Measurements from ENCODE around the gene ADAT3.
"Not testable (repeated sequence)": the region's sequence is repeated elsewhere in the genome, so short reads cannot be mapped to it uniquely, and the experiment has no call there.

The ADAT3 gene

GRCh38 chr19:1867349-1867724 is 37.9 kb upstream of the ADAT3 start:
- DNase-seq, result no peak

- no peak for DNase-seq
These were observed 36.2 kb upstream of the ADAT3 start for GRCh38 chr19:1868971-1869370.

- DNase-seq, result no peak
These were observed 34.0 kb upstream of the ADAT3 start for GRCh38 chr19:1871140-1871597.

- no peak for DNase-seq
These were observed 33.6 kb upstream of the ADAT3 start for GRCh38 chr19:1871630-1872029.

GRCh38 chr19:1872807-1873523 is 32.2 kb upstream of the ADAT3 start:
- DNase-seq, result no peak

- DNase-seq, result peak; percentile 11
These were observed 31.4 kb upstream of the ADAT3 start for GRCh38 chr19:1873524-1874473.

GRCh38 chr19:1874554-1875185 is 30.5 kb upstream of the ADAT3 start:
- DNase-seq, result peak; percentile 80

GRCh38 chr19:1875265-1875645 is 29.9 kb upstream of the ADAT3 start:
- DNase-seq, result peak; percentile 42

- peak; percentile 96 for DNase-seq
These were observed 29.3 kb upstream of the ADAT3 start for GRCh38 chr19:1875646-1876495.

- not testable (repeated sequence) for DNase-seq
These were observed 28.5 kb upstream of the ADAT3 start for GRCh38 chr19:1876496-1877279.

GRCh38 chr19:1877280-1877660 is 27.9 kb upstream of the ADAT3 start:
- not testable (repeated sequence) for DNase-seq

GRCh38 chr19:1878583-1878982 is 26.6 kb upstream of the ADAT3 start:
- not testable (repeated sequence) for DNase-seq

- DNase-seq, result not testable (repeated sequence)
These were observed 25.2 kb upstream of the ADAT3 start for GRCh38 chr19:1879982-1880381.

- no peak for DNase-seq
These were observed 24.4 kb upstream of the ADAT3 start for GRCh38 chr19:1880611-1881392.

- not testable (repeated sequence) for DNase-seq
These were observed 23.7 kb upstream of the ADAT3 start for GRCh38 chr19:1881393-1882088.

- peak; percentile 32 for DNase-seq
These were observed 23.0 kb upstream of the ADAT3 start for GRCh38 chr19:1882089-1882785.

GRCh38 chr19:1882786-1883692 is 22.2 kb upstream of the ADAT3 start:
- DNase-seq, result no peak

GRCh38 chr19:1883784-1884183 is 21.4 kb upstream of the ADAT3 start:
- DNase-seq, result peak; percentile 34
